ENCODE results near the gene LRBA. TPM values are rescaled to one million over a fixed set of nuclear protein-coding genes. Genes with fewer than 3 reads are reported as not detected.
"Not testable (repeated sequence)": the region's sequence is repeated elsewhere in the genome, so short reads cannot be mapped to it uniquely, and the experiment has no call there.

Gene LRBA
- 25.7 TPM for polyA plus RNA-seq (ENCODE audit: insufficient read length)

- DNase-seq: peak; percentile 60
Observed at GRCh38 chr4:151014521-151015458, at the start of gene LRBA. Gene LRBA (minus strand): TSS chr4:151015284. CDS start chr4:151014642, 642 bp downstream.

- not testable (repeated sequence) for DNase-seq
Observed at GRCh38 chr4:151063143-151063542, 48.1 kb upstream of the LRBA start.

GRCh38 chr4:151055539-151055938, 40.5 kb upstream of the LRBA start:
- no peak for DNase-seq

- DNase-seq: no peak
Observed at GRCh38 chr4:151052785-151053184, 37.7 kb upstream of the LRBA start.

GRCh38 chr4:151049430-151049884, 34.4 kb upstream of the LRBA start:
- no peak for DNase-seq

- no peak for DNase-seq
Observed at GRCh38 chr4:151048913-151049312, 33.8 kb upstream of the LRBA start.

GRCh38 chr4:151046609-151047008, 31.5 kb upstream of the LRBA start:
- no peak for DNase-seq

GRCh38 chr4:151045907-151046306, 30.8 kb upstream of the LRBA start:
- DNase-seq: no peak

- no peak for DNase-seq
Observed at GRCh38 chr4:151043803-151044515, 28.9 kb upstream of the LRBA start.

GRCh38 chr4:151039733-151040132, 24.6 kb upstream of the LRBA start:
- no peak for DNase-seq

GRCh38 chr4:151038452-151039157, 23.5 kb upstream of the LRBA start:
- DNase-seq: no peak

- DNase-seq: no peak
Observed at GRCh38 chr4:151035911-151036310, 20.8 kb upstream of the LRBA start.

- DNase-seq: no peak
Observed at GRCh38 chr4:151035328-151035727, 20.2 kb upstream of the LRBA start.

- no peak for DNase-seq
Observed at GRCh38 chr4:151034829-151035228, 19.7 kb upstream of the LRBA start.

GRCh38 chr4:151031831-151032605, 16.9 kb upstream of the LRBA start:
- DNase-seq: no peak

- no peak for DNase-seq
Observed at GRCh38 chr4:151029537-151029936, 14.5 kb upstream of the LRBA start.

- DNase-seq: not testable (repeated sequence)
Observed at GRCh38 chr4:151029006-151029405, 13.9 kb upstream of the LRBA start.

- DNase-seq: no peak
Observed at GRCh38 chr4:151025759-151026158, 10.7 kb upstream of the LRBA start.

- DNase-seq: no peak
Observed at GRCh38 chr4:151022586-151022985, 7.5 kb upstream of the LRBA start.

GRCh38 chr4:151021637-151022334, 6.7 kb upstream of the LRBA start:
- DNase-seq: no peak
